Mesodermal cell (in vitro differentiated cells): Measurements from ENCODE around the gene HLA-DQB1.
"Not testable (repeated sequence)": the region's sequence is repeated elsewhere in the genome, so short reads cannot be mapped to it uniquely, and the experiment has no call there.

Experiments used
- H3K27ac ChIP-seq: 2 replicates; pipeline ENCODE4 v1.7.0; 2013; ENCODE audit warnings: mild to moderate bottlenecking, low read depth, low read length, moderate library complexity; ENCODE audit not compliant: severe bottlenecking
- H3K36me3 ChIP-seq: 2 replicates; pipeline ENCODE4 v1.7.1; 2013; ENCODE audit warnings: mild to moderate bottlenecking, low read length, moderate library complexity; ENCODE audit not compliant: control insufficient read depth, insufficient read depth
- H3K4me1 ChIP-seq: one replicate; pipeline ENCODE4 v1.7.1; 2013; ENCODE audit warnings: mild to moderate bottlenecking, low read length; ENCODE audit not compliant: insufficient read depth, control insufficient read depth, poor library complexity, severe bottlenecking
- H3K4me3 ChIP-seq: 2 replicates; pipeline ENCODE4 v1.7.0; 2013; ENCODE audit warnings: low read length, control low read depth, mild to moderate bottlenecking; ENCODE audit not compliant: insufficient read depth, poor library complexity, severe bottlenecking; ENCODE audit errors: extremely low read depth
- H3K9me3 ChIP-seq: 2 replicates; pipeline ENCODE4 v1.7.1; 2013; ENCODE audit warnings: mild to moderate bottlenecking, low read length, moderate library complexity; ENCODE audit not compliant: control insufficient read depth
- WGBS, 2 experiments: methylation state at CpG; one replicate each; pipeline ENCODE4 v1.1.5; 2013; ENCODE audit warnings: missing lambda C conversion rate in 2 of 2; ENCODE audit not compliant: insufficient coverage in 2 of 2; 5-methylcytosine and 5-hydroxymethylcytosine counted together

The HLA-DQB1 gene

DNA sequence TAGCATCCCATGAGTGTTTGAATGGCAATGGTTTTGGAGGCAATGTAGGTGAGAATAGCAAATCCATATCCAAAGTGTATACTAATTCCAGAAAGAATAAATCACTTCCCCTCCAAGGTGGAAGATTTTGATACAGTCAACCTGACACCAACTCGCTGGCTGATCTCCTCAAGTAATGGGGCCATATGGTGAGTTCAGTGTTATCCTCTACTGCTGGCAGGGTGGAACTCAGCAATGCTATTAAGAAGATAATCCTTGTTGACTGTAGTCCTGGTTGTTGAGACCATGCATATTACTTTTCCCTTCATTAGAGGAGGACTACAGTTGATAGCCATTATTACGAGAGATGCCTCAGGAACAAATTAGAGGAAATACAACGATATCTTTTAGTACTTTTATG lies 17.8 kb upstream of the HLA-DQB1 start:
- H3K9me3 ChIP-seq: no peaks in the 10 kb centered on the region
- H3K4me3 ChIP-seq: no peak overlapping the region
- no peak overlapping the region for H3K27ac ChIP-seq
- H3K36me3 ChIP-seq: no peaks in the 10 kb centered on the region
- no peaks in the 10 kb centered on the region for H3K4me1 ChIP-seq
- WGBS, 2 experiments: 60% methylated on average over 1 of the region's 3 CpGs

DNA sequence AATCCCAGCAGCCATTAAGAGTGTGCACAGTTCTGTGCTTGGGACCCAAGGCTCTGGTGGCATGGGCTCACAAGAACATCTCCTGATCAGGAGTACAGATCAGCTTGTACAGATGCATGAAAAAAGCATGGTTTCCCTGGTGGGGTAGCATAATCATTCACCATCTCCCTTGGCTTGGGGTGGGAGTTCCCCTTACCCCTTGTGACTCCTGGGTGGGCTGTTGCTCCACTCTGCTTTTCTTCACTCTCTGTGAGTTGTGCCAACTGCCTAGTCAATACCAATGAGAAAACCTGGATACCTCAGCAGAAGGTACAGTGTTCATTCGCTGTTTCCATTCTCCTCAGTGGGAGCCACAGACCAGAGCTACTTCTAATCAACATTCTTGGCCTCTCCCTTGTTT lies 13.6 kb upstream of the HLA-DQB1 start:
- Histone ChIP-seq H3K9me3 (no peaks in the 10 kb centered on the region), H3K36me3 (no peaks in the 10 kb centered on the region), H3K4me1 (no peaks in the 10 kb centered on the region), H3K27ac (no peak overlapping the region), H3K4me3 (no peak overlapping the region)
- WGBS, 2 experiments: 57% methylated on average over 1 of the region's 1 CpG; no CpG with 5 or more reads in 1 of the 2 experiments

DNA sequence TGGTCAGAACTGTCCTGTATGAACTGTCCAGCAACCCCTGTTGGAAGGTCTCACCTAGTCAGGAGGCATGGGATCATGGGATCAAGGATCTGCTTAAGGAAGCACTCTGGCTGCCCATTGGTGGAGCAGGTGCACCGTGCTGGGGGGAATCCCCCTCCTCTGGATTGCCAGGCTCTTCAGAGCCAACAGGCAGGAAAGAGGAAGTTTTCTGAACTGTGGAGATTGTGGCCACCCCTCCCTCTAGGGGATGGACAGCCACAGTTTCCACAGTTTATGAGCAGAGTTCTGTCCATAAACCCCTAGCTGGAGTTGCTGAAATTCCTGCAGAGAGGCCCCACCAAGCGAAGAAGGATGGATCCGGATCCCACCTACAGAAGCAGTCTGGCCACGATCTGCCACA lies 13.0 kb upstream of the HLA-DQB1 start:
- Histone ChIP-seq H3K36me3 (no peaks in the 10 kb centered on the region), H3K27ac (no peak overlapping the region), H3K4me3 (no peak overlapping the region), H3K4me1 (no peaks in the 10 kb centered on the region), H3K9me3 (no peaks in the 10 kb centered on the region)
- WGBS, 2 experiments: 46 to 63% methylated on average over 2 to 4 of the region's 4 CpGs

DNA sequence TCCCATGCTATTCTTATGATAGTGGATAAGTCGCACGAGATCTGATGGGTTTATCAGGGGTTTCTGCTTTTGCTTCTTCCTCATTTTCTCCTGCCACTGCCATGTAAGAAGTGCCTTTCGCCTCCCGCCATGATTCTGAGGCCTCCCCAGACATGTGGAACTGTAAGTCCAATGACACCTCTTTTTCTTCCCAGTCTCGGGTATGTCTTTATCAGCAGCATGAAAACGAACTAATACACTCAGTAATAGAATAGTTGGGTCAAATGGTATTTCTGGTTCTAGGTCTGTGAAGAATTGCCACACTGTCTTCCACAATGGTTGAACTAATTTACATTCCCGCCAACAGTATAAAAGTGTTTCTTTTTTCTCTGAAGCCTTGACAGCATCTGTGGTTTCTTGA lies 7.7 kb upstream of the HLA-DQB1 start:
- not testable (repeated sequence) for H3K27ac ChIP-seq, H3K4me3 ChIP-seq, H3K36me3 ChIP-seq, H3K9me3 ChIP-seq, H3K4me1 ChIP-seq
- WGBS, 2 experiments: no CpG with 5 or more reads among the region's 7 CpGs

DNA sequence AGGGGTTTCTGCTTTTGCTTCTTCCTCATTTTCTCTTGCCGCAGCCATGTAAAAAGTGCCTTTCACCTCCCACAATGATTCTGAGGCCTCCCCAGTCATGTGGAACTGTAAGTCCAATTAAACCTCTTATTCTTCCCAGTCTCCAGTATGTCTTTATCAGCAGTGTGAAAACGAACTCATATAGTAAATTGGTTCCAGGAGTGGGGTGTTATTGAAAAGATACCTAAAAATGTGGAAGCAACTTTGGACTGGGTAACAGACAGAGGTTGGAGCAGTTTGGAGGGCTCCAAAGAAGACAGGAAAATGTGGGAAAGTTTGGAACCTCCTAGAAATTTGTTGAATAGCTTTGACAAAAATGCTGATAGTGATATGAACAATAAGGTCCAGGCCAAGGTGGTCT lies 5.5 kb upstream of the HLA-DQB1 start:
- H3K27ac ChIP-seq, H3K4me1 ChIP-seq, H3K9me3 ChIP-seq, H3K4me3 ChIP-seq, H3K36me3 ChIP-seq: not testable (repeated sequence)
- 67% methylated on average over 1 of the region's 2 CpGs; no CpG with 5 or more reads in 1 of the 2 experiments for WGBS, 2 experiments

DNA sequence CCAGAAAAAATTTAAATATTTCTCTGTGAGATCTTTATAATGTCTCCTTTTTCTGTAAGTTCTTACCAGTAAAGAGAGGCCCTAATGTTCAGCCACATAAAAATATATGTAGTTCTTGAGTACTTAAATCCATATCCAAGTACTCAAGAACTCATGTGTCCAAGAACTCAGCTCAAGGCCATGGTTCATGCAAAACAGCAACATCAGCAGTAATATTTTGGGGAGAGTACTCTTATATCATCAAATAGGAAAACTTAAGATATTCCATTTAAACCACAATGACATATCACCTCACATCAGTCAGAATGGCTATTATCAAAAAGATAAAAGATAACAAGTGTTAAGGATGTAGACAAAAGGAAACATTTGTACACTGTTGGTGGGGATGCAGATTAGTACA lies 3.4 kb upstream of the HLA-DQB1 start:
- H3K4me3 ChIP-seq: no peak overlapping the region
- no peak overlapping the region for H3K27ac ChIP-seq
- H3K4me1 ChIP-seq: no peaks in the 10 kb centered on the region
- no peaks in the 10 kb centered on the region for H3K36me3 ChIP-seq
- H3K9me3 ChIP-seq: no peaks in the 10 kb centered on the region

DNA sequence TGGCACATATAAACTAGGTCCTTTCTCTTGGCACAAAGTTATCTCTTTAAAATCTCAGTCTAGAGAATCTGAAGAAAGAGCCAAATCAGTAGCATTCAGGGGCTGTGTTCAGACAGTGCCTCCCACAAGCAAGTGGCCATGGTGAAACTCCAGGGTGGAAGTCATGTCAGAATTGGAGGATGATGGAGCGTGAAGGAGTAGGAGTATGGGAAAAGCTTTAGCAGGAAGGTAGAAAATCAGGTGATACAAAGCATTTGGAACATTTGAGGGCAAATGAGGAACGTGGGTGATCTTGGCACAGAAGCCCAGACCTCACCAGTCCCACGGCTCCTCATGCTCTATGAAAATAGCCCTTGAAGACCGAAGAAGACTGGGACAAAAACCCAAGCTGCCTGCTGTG lies 2.8 kb upstream of the HLA-DQB1 start:
- H3K36me3 ChIP-seq: no peaks in the 10 kb centered on the region
- H3K9me3 ChIP-seq: no peaks in the 10 kb centered on the region
- WGBS, 2 experiments: 60 to 75% methylated on average over 2 to 3 of the region's 4 CpGs
- H3K27ac ChIP-seq: no peak overlapping the region
- no peaks in the 10 kb centered on the region for H3K4me1 ChIP-seq
- H3K4me3 ChIP-seq: no peak overlapping the region

DNA sequence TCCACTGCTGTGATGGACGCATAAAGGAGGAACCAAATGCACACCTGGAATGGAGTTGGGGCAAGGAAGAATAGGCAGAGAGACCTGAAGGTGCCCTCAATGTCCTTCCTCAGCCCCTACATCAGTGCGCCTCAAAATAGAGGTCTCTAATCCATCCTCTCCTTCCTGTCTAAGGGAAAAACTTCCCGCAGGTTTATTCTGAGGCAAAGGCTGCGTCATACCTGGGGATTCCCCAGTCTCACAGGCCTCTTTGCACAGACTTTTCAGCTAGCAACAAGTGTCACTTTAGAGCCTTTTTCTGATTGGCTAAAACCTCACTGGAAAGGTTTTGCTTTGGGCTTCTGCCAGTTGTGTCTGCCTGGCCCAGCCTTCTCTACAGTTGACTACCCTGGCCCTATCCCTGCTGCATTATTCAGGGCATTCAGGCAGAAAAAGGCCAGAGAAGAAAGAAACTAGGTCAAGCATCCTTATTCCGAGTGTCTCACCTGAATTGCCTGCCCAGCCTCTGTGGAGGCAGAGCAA lies 1.8 kb upstream of the HLA-DQB1 start:
- Histone ChIP-seq H3K27ac (no peak overlapping the region), H3K9me3 (no peaks in the 10 kb centered on the region), H3K4me1 (no peaks in the 10 kb centered on the region), H3K4me3 (no peak overlapping the region), H3K36me3 (no peaks in the 10 kb centered on the region)
- WGBS, 2 experiments: 68 to 69% methylated on average over 3 of the region's 5 CpGs

DNA sequence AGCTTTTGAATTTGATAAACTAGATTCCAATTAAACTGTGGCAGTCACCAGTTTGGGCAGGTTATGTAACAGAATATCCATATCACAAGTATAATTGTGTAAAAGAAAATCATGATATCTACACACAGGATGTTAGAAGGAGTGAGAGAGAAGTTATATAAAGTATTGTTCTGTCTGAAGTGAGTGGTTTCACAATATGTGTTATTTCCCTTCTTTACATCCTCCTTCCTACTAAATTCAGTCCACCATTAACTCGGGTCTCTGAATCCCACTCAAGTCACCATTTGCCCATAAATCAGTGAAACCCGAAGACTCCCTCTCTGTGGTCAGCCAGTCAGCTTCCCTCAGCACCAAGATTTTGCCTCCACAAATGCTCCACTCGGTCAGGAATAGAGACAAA lies 796 bp downstream of the HLA-DQB1 start:
- 34 to 58% methylated on average over 2 to 3 of the region's 3 CpGs for WGBS, 2 experiments
- Histone ChIP-seq H3K4me1 (no peaks in the 10 kb centered on the region), H3K27ac (no peak overlapping the region), H3K36me3 (no peaks in the 10 kb centered on the region), H3K4me3 (peak overlapping the region; percentile 33), H3K9me3 (no peaks in the 10 kb centered on the region)

DNA sequence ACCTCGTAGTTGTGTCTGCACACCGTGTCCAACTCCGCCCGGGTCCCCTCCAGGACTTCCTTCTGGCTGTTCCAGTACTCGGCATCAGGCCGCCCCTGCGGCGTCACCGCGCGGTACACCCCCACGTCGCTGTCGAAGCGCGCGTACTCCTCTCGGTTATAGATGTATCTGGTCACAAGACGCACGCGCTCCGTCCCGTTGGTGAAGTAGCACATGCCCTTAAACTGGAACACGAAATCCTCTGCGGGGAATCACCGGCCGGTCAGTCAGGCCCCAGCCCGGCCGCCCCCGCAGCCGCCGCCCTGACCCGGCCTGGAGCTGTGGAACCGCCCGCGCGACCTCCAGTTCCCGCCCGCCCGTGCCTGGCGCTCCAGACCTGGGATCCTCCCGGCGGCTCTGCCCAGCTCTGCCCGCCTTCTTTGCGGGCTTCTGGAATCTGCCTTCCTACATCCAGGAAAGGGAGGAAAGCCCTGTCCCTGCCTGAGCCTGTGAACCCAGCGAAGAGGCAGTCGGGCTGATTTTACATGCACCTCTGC lies 1.6 kb downstream of the HLA-DQB1 start:
- 32 to 35% methylated on average over 36 to 37 of the region's 47 CpGs for WGBS, 2 experiments
- Histone ChIP-seq H3K9me3 (no peaks in the 10 kb centered on the region), H3K4me1 (no peaks in the 10 kb centered on the region), H3K4me3 (peak overlapping the region; percentile 15), H3K27ac (no peak overlapping the region), H3K36me3 (no peaks in the 10 kb centered on the region)

DNA sequence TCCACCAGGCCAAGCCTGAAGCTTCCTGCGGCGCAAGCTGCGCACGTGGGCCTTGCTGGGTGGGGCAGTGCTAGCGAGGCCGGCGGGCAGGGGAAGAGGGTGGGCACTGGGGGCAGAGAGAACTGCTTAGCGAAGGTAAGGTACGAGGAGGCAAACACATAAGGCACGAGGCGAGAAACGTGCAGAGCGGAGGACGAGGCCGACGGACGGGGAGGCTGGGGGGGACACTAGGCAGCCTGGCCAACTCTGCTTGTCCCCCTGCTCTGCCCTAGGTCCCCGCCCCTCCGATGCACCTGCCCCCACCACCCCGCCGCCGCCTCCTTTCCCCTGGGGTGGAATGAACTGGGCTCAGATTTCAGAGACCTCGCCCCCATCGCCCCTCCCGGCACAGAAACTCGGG lies 2.1 kb downstream of the HLA-DQB1 start:
- H3K4me1 ChIP-seq: no peaks in the 10 kb centered on the region
- no peaks in the 10 kb centered on the region for H3K9me3 ChIP-seq
- H3K4me3 ChIP-seq: peak overlapping the region; percentile 15
- WGBS, 2 experiments: 79 to 80% methylated on average over 5 to 9 of the region's 26 CpGs
- no peak overlapping the region for H3K27ac ChIP-seq
- no peaks in the 10 kb centered on the region for H3K36me3 ChIP-seq
